NT2/D1 (cell line): ENCODE measurements around the gene VSIG1.

Source experiments
- DNase-seq: peaks from one replicate; pipeline ENCODE4 v3.0.0-alpha.2; 2011; ENCODE audit warnings: low read depth, low spot score
- H3K27me3 ChIP-seq: 2 replicates; pipeline ENCODE4 v1.6.0; 2011; ENCODE audit warnings: mild to moderate bottlenecking; ENCODE audit not compliant: insufficient read length, insufficient read depth
- H3K36me3 ChIP-seq: 2 replicates; pipeline ENCODE4 v1.6.1; 2011; ENCODE audit warnings: mild to moderate bottlenecking, low read length, mixed read lengths; ENCODE audit not compliant: insufficient read depth, insufficient read length
- H3K4me1 ChIP-seq: 2 replicates; pipeline ENCODE4 v1.5.1; 2011; ENCODE audit not compliant: insufficient read depth, insufficient read length
- H3K4me3 ChIP-seq: 2 replicates; pipeline ENCODE4 v1.5.1; 2011; ENCODE audit warnings: low read depth; ENCODE audit not compliant: insufficient read length
- H3K9ac ChIP-seq: 2 replicates; pipeline ENCODE4 v1.6.0; 2011; ENCODE audit warnings: low read depth; ENCODE audit not compliant: insufficient read length
- H3K9me3 ChIP-seq: 2 replicates; pipeline ENCODE4 v1.5.1; 2011; ENCODE audit warnings: mild to moderate bottlenecking, low read length; ENCODE audit not compliant: insufficient read depth
- SUZ12 ChIP-seq: IDR thresholded peaks from 2 replicates; pipeline ENCODE4 v1.6.1; 2011; ENCODE audit not compliant: insufficient read length, insufficient read depth; ENCODE audit errors: extremely low read depth
- YY1 ChIP-seq: IDR thresholded peaks from 2 replicates; pipeline ENCODE4 v1.6.1; 2011; ENCODE audit not compliant: insufficient read length, insufficient read depth
- ZNF274 ChIP-seq: IDR thresholded peaks from 2 replicates; pipeline ENCODE4 v1.6.1; 2011; ENCODE audit warnings: mild to moderate bottlenecking, low read depth, low read length

The VSIG1 gene

GRCh38 chrX:108034725-108035124 lies 10.1 kb upstream of the VSIG1 start:
- Histone ChIP-seq H3K36me3 (no peaks in the 10 kb centered on the region), H3K9me3 (no peaks in the 10 kb centered on the region), H3K4me3 (no peak overlapping the region), H3K27me3 (no peaks in the 10 kb centered on the region), H3K9ac (no peak overlapping the region), H3K4me1 (no peaks in the 10 kb centered on the region)
- no peak for TF ChIP-seq ZNF274
- TF ChIP-seq YY1 = no peak
- TF ChIP-seq SUZ12 = no peak
- no peak for DNase-seq

- no peak for TF ChIP-seq SUZ12
- no peak for TF ChIP-seq ZNF274
- no peak for TF ChIP-seq YY1
- Histone ChIP-seq H3K4me3 (no peak overlapping the region), H3K27me3 (no peaks in the 10 kb centered on the region), H3K9ac (no peak overlapping the region), H3K4me1 (no peaks in the 10 kb centered on the region), H3K36me3 (no peaks in the 10 kb centered on the region), H3K9me3 (no peaks in the 10 kb centered on the region)
- DNase-seq = no peak
Observed at GRCh38 chrX:108036298-108036973, 8.4 kb upstream of the VSIG1 start.

GRCh38 chrX:108049649-108050048 lies 4.8 kb downstream of the VSIG1 start:
- Histone ChIP-seq H3K27me3 (no peaks in the 10 kb centered on the region), H3K9ac (no peak overlapping the region), H3K4me1 (no peaks in the 10 kb centered on the region), H3K9me3 (no peaks in the 10 kb centered on the region), H3K36me3 (no peaks in the 10 kb centered on the region), H3K4me3 (no peak overlapping the region)
- TF ChIP-seq ZNF274 = no peak
- TF ChIP-seq YY1 = no peak
- no peak for TF ChIP-seq SUZ12
- no peak for DNase-seq

- TF ChIP-seq YY1 (no peak), SUZ12 (no peak), ZNF274 (no peak)
- Histone ChIP-seq H3K36me3 (no peaks in the 10 kb centered on the region), H3K4me3 (no peak overlapping the region), H3K27me3 (no peaks in the 10 kb centered on the region), H3K4me1 (no peaks in the 10 kb centered on the region), H3K9ac (no peak overlapping the region), H3K9me3 (no peaks in the 10 kb centered on the region)
- no peak for DNase-seq
Observed at GRCh38 chrX:108053218-108053617, 8.4 kb downstream of the VSIG1 start.

GRCh38 chrX:108055546-108055945 lies 10.7 kb downstream of the VSIG1 start:
- TF ChIP-seq ZNF274 (no peak), YY1 (no peak), SUZ12 (no peak)
- no peak overlapping the region for H3K4me3 ChIP-seq
- no peak for DNase-seq
- H3K27me3 ChIP-seq = no peaks in the 10 kb centered on the region
- H3K9ac ChIP-seq = no peak overlapping the region
- H3K36me3 ChIP-seq = no peaks in the 10 kb centered on the region
- H3K4me1 ChIP-seq = no peaks in the 10 kb centered on the region
- no peaks in the 10 kb centered on the region for H3K9me3 ChIP-seq

- Histone ChIP-seq H3K9ac (no peak overlapping the region), H3K36me3 (no peaks in the 10 kb centered on the region), H3K4me3 (no peak overlapping the region), H3K9me3 (no peaks in the 10 kb centered on the region), H3K27me3 (no peaks in the 10 kb centered on the region), H3K4me1 (no peaks in the 10 kb centered on the region)
- no peak for DNase-seq
- no peak for TF ChIP-seq ZNF274
- no peak for TF ChIP-seq YY1
- no peak for TF ChIP-seq SUZ12
Observed at GRCh38 chrX:108059801-108060200, 14.9 kb downstream of the VSIG1 start.

GRCh38 chrX:108064001-108064400 lies 19.1 kb downstream of the VSIG1 start:
- TF ChIP-seq SUZ12 = no peak
- no peak for TF ChIP-seq ZNF274
- TF ChIP-seq YY1 = no peak
- no peak overlapping the region for H3K4me3 ChIP-seq
- H3K9me3 ChIP-seq = no peaks in the 10 kb centered on the region
- no peaks in the 10 kb centered on the region for H3K4me1 ChIP-seq
- H3K27me3 ChIP-seq = no peaks in the 10 kb centered on the region
- H3K9ac ChIP-seq = no peak overlapping the region
- no peak for DNase-seq
- H3K36me3 ChIP-seq = no peaks in the 10 kb centered on the region

GRCh38 chrX:108064613-108065012 lies 19.7 kb downstream of the VSIG1 start:
- no peak for DNase-seq
- no peaks in the 10 kb centered on the region for H3K27me3 ChIP-seq
- no peaks in the 10 kb centered on the region for H3K4me1 ChIP-seq
- no peak overlapping the region for H3K9ac ChIP-seq
- no peak overlapping the region for H3K4me3 ChIP-seq
- H3K9me3 ChIP-seq = no peaks in the 10 kb centered on the region
- no peaks in the 10 kb centered on the region for H3K36me3 ChIP-seq
- TF ChIP-seq ZNF274 = no peak
- TF ChIP-seq SUZ12 = no peak
